ENCODE results near the gene NGRN. TPM values are rescaled to one million over a fixed set of nuclear protein-coding genes. Genes with fewer than 3 reads are reported as not detected.

The NGRN gene
- total RNA-seq, 2 experiments from 2014 or later, result 40.0 to 65.0 TPM

- no TSS peak for BruUV-seq (replicated peaks)
- ChIA-PET POLR2A (interaction anchor here (0.5 to 3.5 kb wide), 10 partner anchors 10 to 144 kb away, joined by 3 to 23 read pairs (median 4); partner anchors contain the start of gene SEMA4B), CTCF (ENCODE audit: unreplicated experiment) (interaction anchor here (0.7 to 2.3 kb wide), 4 partner anchors 10 to 748 kb away, joined by 3 to 8 read pairs (median 5); no protein-coding TSS in a partner anchor)
- H3K4me2 ChIP-seq (ENCODE audit: low read length), result peak overlapping the region; percentile 93
- H3K27ac ChIP-seq (ENCODE audit: low read depth, low read length, poor library complexity, severe bottlenecking), result peak overlapping the region; percentile 73
- DNase-seq (ENCODE audit: low spot score), result peak; percentile 83
- no peaks in the 10 kb centered on the region for H4K20me1 ChIP-seq (ENCODE audit: insufficient read depth, low read length)
- peak overlapping the region; percentile 79 for H3K4me3 ChIP-seq (ENCODE audit: low read depth, low read length, poor library complexity, severe bottlenecking)
- H3K79me2 ChIP-seq (ENCODE audit: insufficient read depth, low read depth, low read length), result peaks cover 20% of the 10 kb centered on the region; the same call in 1 of the 2 replicates
- peak overlapping the region; percentile 75; the same call in 1 of the 2 replicates for H2AFZ ChIP-seq (ENCODE audit: low read length)
- peaks cover 31% of the 10 kb centered on the region for H3K4me1 ChIP-seq (ENCODE audit: insufficient read depth, low read length, poor library complexity, severe bottlenecking)
- no peaks in the 10 kb centered on the region for H3K9me2 ChIP-seq (ENCODE audit: insufficient read depth, low read length)
- no peaks in the 10 kb centered on the region for H3K9me3 ChIP-seq (ENCODE audit: low read length)
- peaks cover 39% of the 10 kb centered on the region; the same call in 1 of the 2 replicates for H3K36me3 ChIP-seq (ENCODE audit: insufficient read depth, low read length)
- intact Hi-C loops (cut with micrococcal nuclease; ENCODE audit: unreplicated experiment), result loop anchor here (2.0 to 10.0 kb wide), 6 partner anchors 41 to 763 kb away; partner anchors contain the start of genes IDH2, PRC1 and ZNF774
- TF ChIP-seq, protein P1, sequence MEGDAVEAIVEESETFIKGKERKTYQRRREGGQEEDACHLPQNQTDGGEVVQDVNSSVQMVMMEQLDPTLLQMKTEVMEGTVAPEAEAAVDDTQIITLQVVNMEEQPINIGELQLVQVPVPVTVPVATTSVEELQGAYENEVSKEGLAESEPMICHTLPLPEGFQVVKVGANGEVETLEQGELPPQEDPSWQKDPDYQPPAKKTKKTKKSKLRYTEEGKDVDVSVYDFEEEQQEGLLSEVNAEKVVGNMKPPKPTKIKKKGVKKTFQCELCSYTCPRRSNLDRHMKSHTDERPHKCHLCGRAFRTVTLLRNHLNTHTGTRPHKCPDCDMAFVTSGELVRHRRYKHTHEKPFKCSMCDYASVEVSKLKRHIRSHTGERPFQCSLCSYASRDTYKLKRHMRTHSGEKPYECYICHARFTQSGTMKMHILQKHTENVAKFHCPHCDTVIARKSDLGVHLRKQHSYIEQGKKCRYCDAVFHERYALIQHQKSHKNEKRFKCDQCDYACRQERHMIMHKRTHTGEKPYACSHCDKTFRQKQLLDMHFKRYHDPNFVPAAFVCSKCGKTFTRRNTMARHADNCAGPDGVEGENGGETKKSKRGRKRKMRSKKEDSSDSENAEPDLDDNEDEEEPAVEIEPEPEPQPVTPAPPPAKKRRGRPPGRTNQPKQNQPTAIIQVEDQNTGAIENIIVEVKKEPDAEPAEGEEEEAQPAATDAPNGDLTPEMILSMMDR (conservative IDR thresholded peaks at IDR 0.05; ENCODE audit: low read length), result no peak
- TF ChIP-seq EZH2phosphoT487 (IDR thresholded peaks at IDR 0.05; ENCODE audit: borderline replicate concordance, low read depth, low read length), result no peak
Measured at GRCh38 chr15:90231028-90232017, 34.1 kb upstream of the NGRN start.

DNA sequence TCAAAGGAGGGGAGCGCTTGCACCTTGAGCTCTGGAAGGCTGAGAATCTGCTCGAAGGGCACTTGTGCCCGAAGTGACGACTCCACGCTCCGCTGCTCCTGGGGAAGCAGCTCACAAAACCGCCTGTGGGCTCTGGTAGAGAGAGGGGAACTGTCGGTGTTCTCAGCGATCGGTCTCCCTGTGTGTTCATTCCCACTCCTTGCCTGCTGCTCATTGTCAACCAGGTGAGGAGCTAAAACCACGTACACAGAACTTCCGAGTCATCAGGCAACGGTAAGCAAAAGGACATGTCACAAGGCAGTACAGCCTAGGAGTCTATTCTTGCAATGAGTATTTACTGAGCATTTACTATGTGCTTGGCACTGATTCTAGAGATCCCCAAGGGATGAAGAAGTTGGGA, 33.3 kb upstream of the NGRN start:
- Histone ChIP-seq H3K79me2 (ENCODE audit: insufficient read depth, low read depth, low read length) (peaks cover 20% of the 10 kb centered on the region; the same call in 1 of the 2 replicates), H3K4me1 (ENCODE audit: insufficient read depth, low read length, poor library complexity, severe bottlenecking) (peaks cover 31% of the 10 kb centered on the region), H2AFZ (ENCODE audit: low read length) (peak overlapping the region; percentile 75; the same call in 1 of the 2 replicates), H3K36me3 (ENCODE audit: insufficient read depth, low read length) (peaks cover 36% of the 10 kb centered on the region; the same call in 1 of the 2 replicates), H3K27ac (ENCODE audit: low read depth, low read length, poor library complexity, severe bottlenecking) (peak overlapping the region; percentile 73), H3K9me3 (ENCODE audit: low read length) (no peaks in the 10 kb centered on the region), H3K9me2 (ENCODE audit: insufficient read depth, low read length) (no peaks in the 10 kb centered on the region), H4K20me1 (ENCODE audit: insufficient read depth, low read length) (no peaks in the 10 kb centered on the region), H3K4me2 (ENCODE audit: low read length) (peak overlapping the region; percentile 93), H3K4me3 (ENCODE audit: low read depth, low read length, poor library complexity, severe bottlenecking) (peak overlapping the region; percentile 79)
- TF ChIP-seq, protein P1 (conservative IDR thresholded peaks at IDR 0.05; ENCODE audit: low read length), result no peak
- TF ChIP-seq EZH2phosphoT487 (IDR thresholded peaks at IDR 0.05; ENCODE audit: borderline replicate concordance, low read depth, low read length), result no peak
- DNase-seq (ENCODE audit: low spot score), result peak; percentile 48
- POLR2A ChIA-PET, result interaction anchor here (0.5 to 3.5 kb wide), 9 partner anchors 11 to 555 kb away, joined by 3 to 23 read pairs (median 4); partner anchors contain the start of gene NGRN
- intact Hi-C loops (cut with micrococcal nuclease; ENCODE audit: unreplicated experiment), result loop anchor here (2.0 to 10.0 kb wide), 5 partner anchors 41 to 763 kb away; partner anchors contain the start of genes IDH2 and PRC1
- BruUV-seq (replicated peaks), result no TSS peak
- CTCF ChIA-PET (ENCODE audit: unreplicated experiment), result interaction anchor here (0.6 to 2.3 kb wide), 4 partner anchors 11 to 1579 kb away, joined by 3 to 8 read pairs (median 4); no protein-coding TSS in a partner anchor

All from OCI-LY7 (cell line).